Parathyroid adenoma (tissue), 2 donors: ENCODE data around the gene KANK2.

ENCODE experiments used
- H2AFZ ChIP-seq: fragments of 300-600 bp; sonication (generic); one replicate; pipeline ENCODE4 v1.7.0; 2017; ENCODE audit warnings: antibody characterized with exemption, mild to moderate bottlenecking
- H3K27ac ChIP-seq: fragments of 300-600 bp; sonication (generic); one replicate; pipeline ENCODE4 v1.7.0; 2017
- H3K27me3 ChIP-seq: fragments of 300-600 bp; sonication (generic); one replicate; pipeline ENCODE4 v1.7.0; 2017; ENCODE audit warnings: low read length; ENCODE audit not compliant: control insufficient read depth, insufficient read depth
- H3K36me3 ChIP-seq: fragments of 300-600 bp; sonication (generic); one replicate; pipeline ENCODE4 v1.7.0; 2017; ENCODE audit warnings: low read length; ENCODE audit not compliant: control insufficient read depth, insufficient read depth
- H3K4me1 ChIP-seq: fragments of 300-600 bp; sonication (generic); one replicate; pipeline ENCODE4 v1.7.0; 2017; ENCODE audit warnings: control low read depth
- H3K4me2 ChIP-seq: fragments of 300-600 bp; sonication (generic); one replicate; pipeline ENCODE4 v1.7.0; 2017; ENCODE audit warnings: low read length
- H3K4me3 ChIP-seq: fragments of 300-600 bp; sonication (generic); one replicate; pipeline ENCODE4 v1.7.0; 2017; ENCODE audit warnings: low read depth, low read length
- H3K79me2 ChIP-seq: fragments of 300-600 bp; sonication (generic); one replicate; pipeline ENCODE4 v1.7.0; 2017; ENCODE audit warnings: control low read depth
- H3K9ac ChIP-seq: fragments of 300-600 bp; sonication (generic); one replicate; pipeline ENCODE4 v1.7.0; 2017; ENCODE audit warnings: mild to moderate bottlenecking
- H3K9me3 ChIP-seq: fragments of 300-600 bp; sonication (generic); one replicate; pipeline ENCODE4 v1.7.0; 2017; ENCODE audit warnings: low read length; ENCODE audit not compliant: control insufficient read depth
- TF ChIP-seq, protein P1 (sequence below): fragments of 300-600 bp; sonication (generic); IDR thresholded peaks from one replicate; pipeline ENCODE4 v1.7.0; 2017; ENCODE audit warnings: antibody characterized with exemption, mild to moderate bottlenecking
- donor health status: primary hyperparathyroidism.

KANK2 gene

DNA sequence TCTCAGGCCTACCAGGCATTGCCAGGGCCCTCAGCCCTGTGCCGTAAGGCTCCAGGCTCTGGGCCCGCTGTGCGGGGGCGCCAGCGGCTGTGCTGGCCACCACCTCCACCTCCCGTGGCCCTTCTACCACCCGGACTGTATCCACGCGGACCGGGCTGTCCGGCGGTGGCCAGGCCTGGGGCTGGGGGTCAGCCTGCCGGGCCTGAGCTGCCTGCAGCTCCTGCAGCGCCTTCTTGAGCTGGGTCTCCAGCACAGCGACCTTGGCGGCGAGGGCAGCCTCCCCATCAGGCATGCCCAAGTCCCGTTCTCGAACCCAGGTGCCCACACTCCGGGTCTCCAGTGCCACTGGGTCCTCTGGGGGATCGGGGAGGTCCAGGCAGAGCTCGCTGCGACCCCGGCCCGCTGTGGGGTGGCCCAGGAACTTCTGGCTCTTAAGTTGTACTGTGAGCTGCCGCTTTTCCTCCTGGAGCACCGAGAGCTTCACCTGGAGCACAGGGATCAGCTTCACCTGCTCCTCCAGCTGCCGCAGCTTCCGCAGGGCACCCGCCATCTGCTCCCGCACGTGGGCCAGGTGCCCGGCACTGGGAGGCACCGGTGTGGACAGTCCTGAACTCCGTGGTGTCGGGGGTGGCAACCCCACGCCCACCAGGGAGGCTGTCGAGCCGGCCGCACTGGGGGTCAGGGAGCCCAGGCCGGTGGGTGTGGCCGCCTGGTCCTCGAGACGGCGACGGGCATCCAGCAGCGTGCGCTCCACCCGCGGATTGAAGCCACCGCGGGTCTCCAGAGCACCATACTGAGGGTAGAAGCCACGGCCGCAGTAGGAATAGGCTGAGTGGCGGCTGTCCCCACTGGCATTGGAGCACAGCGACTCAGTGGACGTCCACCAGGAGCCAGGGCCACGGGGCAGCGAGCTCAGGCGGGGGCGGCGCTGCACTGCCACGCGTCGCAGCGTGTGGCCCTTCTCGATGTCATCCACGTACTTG is 4.1 kb downstream of the KANK2 start:
- TF ChIP-seq, protein P1, sequence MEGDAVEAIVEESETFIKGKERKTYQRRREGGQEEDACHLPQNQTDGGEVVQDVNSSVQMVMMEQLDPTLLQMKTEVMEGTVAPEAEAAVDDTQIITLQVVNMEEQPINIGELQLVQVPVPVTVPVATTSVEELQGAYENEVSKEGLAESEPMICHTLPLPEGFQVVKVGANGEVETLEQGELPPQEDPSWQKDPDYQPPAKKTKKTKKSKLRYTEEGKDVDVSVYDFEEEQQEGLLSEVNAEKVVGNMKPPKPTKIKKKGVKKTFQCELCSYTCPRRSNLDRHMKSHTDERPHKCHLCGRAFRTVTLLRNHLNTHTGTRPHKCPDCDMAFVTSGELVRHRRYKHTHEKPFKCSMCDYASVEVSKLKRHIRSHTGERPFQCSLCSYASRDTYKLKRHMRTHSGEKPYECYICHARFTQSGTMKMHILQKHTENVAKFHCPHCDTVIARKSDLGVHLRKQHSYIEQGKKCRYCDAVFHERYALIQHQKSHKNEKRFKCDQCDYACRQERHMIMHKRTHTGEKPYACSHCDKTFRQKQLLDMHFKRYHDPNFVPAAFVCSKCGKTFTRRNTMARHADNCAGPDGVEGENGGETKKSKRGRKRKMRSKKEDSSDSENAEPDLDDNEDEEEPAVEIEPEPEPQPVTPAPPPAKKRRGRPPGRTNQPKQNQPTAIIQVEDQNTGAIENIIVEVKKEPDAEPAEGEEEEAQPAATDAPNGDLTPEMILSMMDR = no peak
- Histone ChIP-seq H3K9ac (no peak overlapping the region), H3K4me3 (no peak overlapping the region), H3K9me3 (no peaks in the 10 kb centered on the region), H3K27me3 (no peaks in the 10 kb centered on the region), H3K4me2 (no peak overlapping the region), H3K79me2 (no peaks in the 10 kb centered on the region), H2AFZ (no peak overlapping the region), H3K36me3 (no peaks in the 10 kb centered on the region), H3K27ac (no peak overlapping the region), H3K4me1 (peaks cover 3% of the 10 kb centered on the region)

DNA sequence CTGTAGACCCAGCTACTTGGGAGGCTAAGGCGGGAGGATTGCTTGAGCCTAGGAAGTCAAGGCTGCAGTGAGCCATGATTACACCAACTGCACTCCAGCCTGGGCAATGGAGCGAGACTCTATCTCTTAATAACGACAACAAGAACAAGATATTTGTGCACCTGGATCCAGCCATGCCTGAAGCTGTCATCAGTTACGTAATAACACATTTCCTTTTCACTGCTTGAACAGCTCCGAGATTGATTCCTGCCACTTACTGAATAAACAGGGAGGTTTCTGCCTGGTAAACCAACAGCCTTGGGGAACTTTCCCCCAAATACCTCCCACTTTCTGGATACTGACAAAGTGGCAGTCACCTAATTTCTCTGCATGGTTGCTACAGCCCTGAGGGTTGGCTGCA is 5.4 kb downstream of the KANK2 start:
- Histone ChIP-seq H3K27ac (no peak overlapping the region), H3K4me3 (no peak overlapping the region)
- TF ChIP-seq, protein P1 = no peak

DNA sequence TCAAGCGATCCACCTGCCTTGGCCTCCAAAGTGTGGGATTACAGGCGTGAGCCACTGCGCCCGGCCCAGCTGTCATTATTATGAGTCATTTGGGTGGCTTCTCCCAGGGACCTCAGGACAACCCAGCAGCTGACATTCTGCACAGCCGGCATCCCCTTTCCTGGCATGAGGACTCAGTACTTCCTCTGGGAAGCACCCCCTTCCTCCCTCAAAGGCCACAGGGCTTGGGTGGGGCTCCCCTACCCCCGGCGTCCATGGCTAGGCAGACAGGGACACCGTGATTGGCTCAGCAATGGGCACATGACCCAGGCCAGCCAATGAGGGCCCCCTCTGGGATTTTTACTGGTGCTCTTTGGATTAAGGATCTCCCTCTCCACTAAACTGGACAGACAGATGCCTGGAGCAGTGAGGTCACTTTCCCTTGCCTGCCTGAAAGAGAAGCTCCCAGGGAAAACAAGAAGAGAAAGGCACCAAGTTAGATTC is 6.0 kb downstream of the KANK2 start:
- H3K36me3 ChIP-seq = no peaks in the 10 kb centered on the region
- no peaks in the 10 kb centered on the region for H3K27me3 ChIP-seq
- TF ChIP-seq, protein P1 = no peak
- H3K79me2 ChIP-seq = no peaks in the 10 kb centered on the region
- no peak overlapping the region for H3K27ac ChIP-seq
- no peaks in the 10 kb centered on the region for H3K9me3 ChIP-seq
- H3K4me1 ChIP-seq = no peaks in the 10 kb centered on the region
- no peak overlapping the region for H3K4me2 ChIP-seq
- H3K9ac ChIP-seq = no peak overlapping the region
- H2AFZ ChIP-seq = no peak overlapping the region
- no peak overlapping the region for H3K4me3 ChIP-seq

More for the DNA sequence above, 5.4 kb downstream of the KANK2 start:
- H3K36me3 ChIP-seq = no peaks in the 10 kb centered on the region
- H3K79me2 ChIP-seq = no peaks in the 10 kb centered on the region
- no peaks in the 10 kb centered on the region for H3K9me3 ChIP-seq
- H3K9ac ChIP-seq = no peak overlapping the region
- H3K27me3 ChIP-seq = no peaks in the 10 kb centered on the region
- no peak overlapping the region for H3K4me2 ChIP-seq
- H3K4me1 ChIP-seq = no peaks in the 10 kb centered on the region
- H2AFZ ChIP-seq = no peak overlapping the region

DNA sequence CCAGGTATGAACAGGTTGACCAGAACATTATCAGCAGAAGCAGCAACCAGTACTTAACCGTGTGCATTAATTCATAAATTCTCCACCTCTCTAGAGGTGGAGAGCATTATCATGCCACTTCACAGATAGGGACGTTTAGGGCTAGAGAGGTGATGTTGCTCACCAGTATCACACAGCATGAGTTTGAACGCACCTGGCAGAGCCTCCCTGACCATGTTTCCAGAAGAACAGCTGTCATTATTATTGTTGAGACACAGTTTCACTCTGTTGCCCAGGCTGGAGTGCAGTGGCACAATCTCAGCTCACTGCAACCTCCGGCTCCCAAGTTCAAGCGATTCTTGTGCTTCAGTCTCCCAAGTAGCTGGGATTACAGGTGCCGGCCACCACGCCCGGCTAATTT is 6.8 kb downstream of the KANK2 start:
- Histone ChIP-seq H3K36me3 (no peaks in the 10 kb centered on the region), H3K27ac (no peak overlapping the region), H3K9ac (no peak overlapping the region), H3K4me3 (no peak overlapping the region), H3K4me2 (no peak overlapping the region), H3K9me3 (no peaks in the 10 kb centered on the region), H3K27me3 (no peaks in the 10 kb centered on the region), H3K79me2 (no peaks in the 10 kb centered on the region), H3K4me1 (no peaks in the 10 kb centered on the region), H2AFZ (no peak overlapping the region)
- TF ChIP-seq, protein P1 = no peak
